HCT116 (cell line): Measurements from ENCODE around the gene VDAC1. TPM values are rescaled to one million over a fixed set of nuclear protein-coding genes. Genes with fewer than 3 reads are reported as not detected.

Source experiments
- ATAC-seq: fragments of 200-7000 bp; cut with Tn5 transposase; 2 replicates; pipeline ENCODE4 v1.9.1; 2020; ENCODE audit warnings: mild to moderate bottlenecking, moderate library complexity
- BruUV-seq: library from RNA; stranded (reverse); fragments of 400-500 nt; replicated peaks from 2 replicates; lab custom pipeline; 2021; lab: Mats Ljungman, UMichigan
- CTCF ChIA-PET: fragments of 300-600 bp; sonication (Branson Sonifier 250); formaldehyde crosslinking; loops from one replicate; lab custom pipeline; 2021; ENCODE audit warnings: antibody characterized with exemption; lab: Charles Lee
- POLR2A ChIA-PET: fragments of 300-600, 350-600 bp; sonication (Branson Sonifier 250); formaldehyde crosslinking; loops from one replicate; lab custom pipeline; 2021; ENCODE audit warnings: antibody characterized with exemption; lab: Charles Lee
- RAD21 ChIA-PET, 2 experiments: fragments of 300-600 bp; sonication (Branson Sonifier 250); formaldehyde crosslinking; loops; one replicate each; lab custom pipeline; 2023; ENCODE audit warnings: low total read pairs in 2 of 2; ENCODE audit not compliant: uncharacterized antibody in 2 of 2, unreplicated experiment in 2 of 2, low non-redundant PET in 1 of 2; lab: Charles Lee
- DNase-seq: peaks from one replicate; pipeline ENCODE4 v3.0.0-alpha.2; 2010; ENCODE audit warnings: low read depth, low spot score
- H2AFZ ChIP-seq: fragments of 200-600 bp; shearing (Covaris generic), sonication (generic); 2 replicates; pipeline ENCODE4 v1.6.1; 2017; ENCODE audit warnings: low read depth, mixed run types, mixed read lengths, antibody characterized with exemption, low read length; ENCODE audit not compliant: poor library complexity, severe bottlenecking
- H3K27ac ChIP-seq: 2 replicates; pipeline ENCODE4 v1.5.1; 2012; ENCODE audit warnings: low read depth, low read length
- H3K27me3 ChIP-seq: fragments of 200-600 bp; sonication (generic); 2 replicates; pipeline ENCODE4 v1.6.1; 2016; ENCODE audit warnings: mixed run types, low read length, mixed read lengths; ENCODE audit not compliant: insufficient read depth
- H3K36me3 ChIP-seq, 2 experiments: fragments of 200-500 bp in 1 of 2; fragments of 200-600 bp in 1 of 2; sonication (Bioruptor generic) in 1 of 2; sonication (generic) in 1 of 2; 2 replicates each; pipeline versions ENCODE4 v1.5.1 to v1.6.1; 2014 to 2016; ENCODE audit warnings: low read length in 2 of 2, inconsistent platforms in 1 of 2, mixed read lengths in 1 of 2, mixed run types in 1 of 2; ENCODE audit not compliant: insufficient read depth in 2 of 2, control insufficient read depth in 1 of 2
- H3K4me1 ChIP-seq, 2 experiments: fragments of 200-600 bp in 1 of 2; sonication (generic) in 1 of 2; 2 replicates each; pipeline versions ENCODE4 v1.5.1 to v1.6.1; 2012 to 2017; ENCODE audit warnings: low read length in 2 of 2, inconsistent platforms in 1 of 2, mild to moderate bottlenecking in 1 of 2, mixed read lengths in 1 of 2, mixed run types in 1 of 2, moderate library complexity in 1 of 2; ENCODE audit not compliant: insufficient read depth in 2 of 2, control insufficient read depth in 1 of 2
- H3K4me2 ChIP-seq: fragments of 200-600 bp; sonication (generic); 2 replicates; pipeline ENCODE4 v1.6.1; 2017; ENCODE audit warnings: mixed run types, low read length, mixed read lengths
- H3K4me3 ChIP-seq, 2 experiments: fragments of 200-600 bp in 1 of 2; sonication (generic) in 1 of 2; replicated peaks in 1 of 2; 2 replicates each; pipeline ENCODE4 v1.5.1; 2011 to 2016; ENCODE audit warnings: low read length in 2 of 2, control low read depth in 1 of 2, low read depth in 1 of 2, mild to moderate bottlenecking in 1 of 2, mixed read lengths in 1 of 2, mixed run types in 1 of 2
- H3K79me2 ChIP-seq: fragments of 200-600 bp; sonication (generic); 2 replicates; pipeline ENCODE4 v1.6.1; 2017; ENCODE audit warnings: mild to moderate bottlenecking, mixed run types, low read length, moderate library complexity, mixed read lengths; ENCODE audit not compliant: insufficient read depth
- H3K9ac ChIP-seq: fragments of 200-600 bp; sonication (generic); 2 replicates; pipeline ENCODE4 v1.6.1; 2016; ENCODE audit warnings: low read length, mixed read lengths
- H3K9me2 ChIP-seq: fragments of 200-600 bp; sonication (generic), shearing (Covaris generic); 2 replicates; pipeline ENCODE4 v1.6.1; 2017; ENCODE audit warnings: mixed run types, mild to moderate bottlenecking, moderate library complexity; ENCODE audit not compliant: insufficient read depth
- H3K9me3 ChIP-seq, 2 experiments: fragments of 200-500 bp in 1 of 2; fragments of 200-600 bp in 1 of 2; sonication (Bioruptor generic) in 1 of 2; sonication (generic) in 1 of 2; 2 replicates each; pipeline ENCODE4 v1.6.1; 2014 to 2017; ENCODE audit warnings: low read length in 2 of 2, mixed read lengths in 2 of 2, inconsistent platforms in 1 of 2, low read depth in 1 of 2, mild to moderate bottlenecking in 1 of 2, mixed run types in 1 of 2, moderate library complexity in 1 of 2; ENCODE audit not compliant: control insufficient read depth in 1 of 2, insufficient read depth in 1 of 2
- H4K20me1 ChIP-seq: fragments of 200-600 bp; sonication (generic), shearing (Covaris generic); 2 replicates; pipeline ENCODE4 v1.6.1; 2017; ENCODE audit warnings: mixed run types, mild to moderate bottlenecking, moderate library complexity; ENCODE audit not compliant: insufficient read depth
- CBX3 ChIP-seq: IDR thresholded peaks from 2 replicates; pipeline ENCODE4 v1.6.1; 2012; ENCODE audit warnings: low read depth
- CTCF ChIP-seq, 3 experiments: fragments of 200-600 bp in 1 of 3; sonication (generic) in 1 of 3; IDR thresholded peaks in 2 of 3; conservative IDR thresholded peaks in 1 of 3; 2 replicates each; pipeline ENCODE4 v1.5.1; 2012 to 2017; ENCODE audit warnings: low read depth in 2 of 3, low read length in 2 of 3, antibody characterized with exemption in 1 of 3, borderline replicate concordance in 1 of 3, control low read depth in 1 of 3, mild to moderate bottlenecking in 1 of 3, mixed read lengths in 1 of 3, mixed run types in 1 of 3, moderate library complexity in 1 of 3; ENCODE audit not compliant: insufficient read depth in 1 of 3
- ELF1 ChIP-seq: IDR thresholded peaks from 2 replicates; pipeline ENCODE4 v1.6.1; 2012; ENCODE audit warnings: low read depth, borderline replicate concordance
- SIN3A ChIP-seq: IDR thresholded peaks from 2 replicates; pipeline ENCODE4 v1.6.1; 2012; ENCODE audit warnings: low read depth
- ZFX ChIP-seq: fragments of 450-650 bp; IDR thresholded peaks from 2 replicates; pipeline ENCODE4 v1.6.1; 2017
- intact Hi-C: fragments of 100-400 bp; cut with micrococcal nuclease; formaldehyde crosslinking; loops from 2 replicates; pipeline ENCODE4 v1.10.0; 2022
- total RNA-seq: library from RNA; stranded (reverse); gene quantifications from one replicate; pipeline ENCODE4 v1.2.1, GENCODE V29; 2021; ENCODE audit not compliant: unreplicated experiment
- TF ChIP-seq, protein P1 (sequence below): IDR thresholded peaks from 2 replicates; pipeline ENCODE4 v1.6.1; 2012; ENCODE audit warnings: low read depth

Gene VDAC1
- total RNA-seq, 1 experiment from 2014 or later: 269 TPM

GRCh38 chr5:133995883-133996563 is 8.8 kb downstream of the VDAC1 start:
- BruUV-seq: no TSS peak
- DNase-seq (no peak), ATAC-seq (no peak)
- POLR2A ChIA-PET: no interaction called here
- H3K79me2 ChIP-seq: peaks cover 100% of the 10 kb centered on the region
- no peaks in the 10 kb centered on the region for H3K9me3 ChIP-seq
- no peak overlapping the region for H3K9ac ChIP-seq
- intact Hi-C loops: no loop called here
- CTCF ChIA-PET: interaction anchor here (0.5 to 2.2 kb wide), 4 partner anchors 15 to 212 kb away, joined by 3 to 6 read pairs (median 4); no protein-coding TSS in a partner anchor
- no peak overlapping the region for H3K4me3 ChIP-seq
- no peaks in the 10 kb centered on the region for H3K9me2 ChIP-seq
- peaks cover 65% of the 10 kb centered on the region; the same call in 1 of the 2 replicates for H4K20me1 ChIP-seq
- RAD21 ChIA-PET: interaction anchor here in 1 of 2 experiments (1.4 kb wide), 1 partner anchor 16 kb away, joined by 4 read pairs; no protein-coding TSS in a partner anchor
- H2AFZ ChIP-seq: no peak overlapping the region
- H3K4me2 ChIP-seq: no peak overlapping the region
- TF ChIP-seq ZFX (no peak), ELF1 (no peak), CTCF (IDR thresholded peaks at IDR 0.05 in 2 of 3, conservative IDR thresholded peaks at IDR 0.05 in 1 of 3; ENCODE audit: borderline replicate concordance in 1 of 3, insufficient read depth in 1 of 3, low read depth in 2 of 3, low read length in 2 of 3) (no peak), CBX3 (no peak), SIN3A (no peak)
- TF ChIP-seq, protein P1, sequence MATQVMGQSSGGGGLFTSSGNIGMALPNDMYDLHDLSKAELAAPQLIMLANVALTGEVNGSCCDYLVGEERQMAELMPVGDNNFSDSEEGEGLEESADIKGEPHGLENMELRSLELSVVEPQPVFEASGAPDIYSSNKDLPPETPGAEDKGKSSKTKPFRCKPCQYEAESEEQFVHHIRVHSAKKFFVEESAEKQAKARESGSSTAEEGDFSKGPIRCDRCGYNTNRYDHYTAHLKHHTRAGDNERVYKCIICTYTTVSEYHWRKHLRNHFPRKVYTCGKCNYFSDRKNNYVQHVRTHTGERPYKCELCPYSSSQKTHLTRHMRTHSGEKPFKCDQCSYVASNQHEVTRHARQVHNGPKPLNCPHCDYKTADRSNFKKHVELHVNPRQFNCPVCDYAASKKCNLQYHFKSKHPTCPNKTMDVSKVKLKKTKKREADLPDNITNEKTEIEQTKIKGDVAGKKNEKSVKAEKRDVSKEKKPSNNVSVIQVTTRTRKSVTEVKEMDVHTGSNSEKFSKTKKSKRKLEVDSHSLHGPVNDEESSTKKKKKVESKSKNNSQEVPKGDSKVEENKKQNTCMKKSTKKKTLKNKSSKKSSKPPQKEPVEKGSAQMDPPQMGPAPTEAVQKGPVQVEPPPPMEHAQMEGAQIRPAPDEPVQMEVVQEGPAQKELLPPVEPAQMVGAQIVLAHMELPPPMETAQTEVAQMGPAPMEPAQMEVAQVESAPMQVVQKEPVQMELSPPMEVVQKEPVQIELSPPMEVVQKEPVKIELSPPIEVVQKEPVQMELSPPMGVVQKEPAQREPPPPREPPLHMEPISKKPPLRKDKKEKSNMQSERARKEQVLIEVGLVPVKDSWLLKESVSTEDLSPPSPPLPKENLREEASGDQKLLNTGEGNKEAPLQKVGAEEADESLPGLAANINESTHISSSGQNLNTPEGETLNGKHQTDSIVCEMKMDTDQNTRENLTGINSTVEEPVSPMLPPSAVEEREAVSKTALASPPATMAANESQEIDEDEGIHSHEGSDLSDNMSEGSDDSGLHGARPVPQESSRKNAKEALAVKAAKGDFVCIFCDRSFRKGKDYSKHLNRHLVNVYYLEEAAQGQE: no peak
- H3K36me3 ChIP-seq: peaks cover 14 to 19% of the 10 kb centered on the region in 2 experiments; a peak in 3 of 4 replicates
- peaks cover 0 to 30% of the 10 kb centered on the region in 2 experiments; a peak in 3 of 4 replicates for H3K4me1 ChIP-seq
- no peaks in the 10 kb centered on the region for H3K27me3 ChIP-seq
- H3K27ac ChIP-seq: no peak overlapping the region; the same call in 1 of the 2 replicates
